Natural killer cell (primary cell): Measurements from ENCODE around the gene ZSWIM8. TPM values are rescaled to one million over a fixed set of nuclear protein-coding genes. Genes with fewer than 3 reads are reported as not detected.

Experiments used
- ATAC-seq, 3 donors: fragments of 150-1000 bp in 2 of 3; fragments of 200-7000 bp in 1 of 3; cut with Tn5 transposase; 1 replicate in 1 of 3; 2 replicates in 2 of 3; pipeline ENCODE4 v1.10.0; 2021; ENCODE audit warnings: mild to moderate bottlenecking in 2 of 3, moderate library complexity in 2 of 3
- DNase-seq, 2 donors: peaks; one replicate each; pipeline versions ENCODE4 v3.0.0 to v3.0.0-alpha.2; 2013 to 2021; ENCODE audit warnings: mixed read lengths in 1 of 2
- H3K27ac ChIP-seq: one replicate; pipeline ENCODE4 v1.5.1; 2013; ENCODE audit warnings: mild to moderate bottlenecking, low read length
- H3K27me3 ChIP-seq: one replicate; pipeline ENCODE4 v1.6.1; 2013; ENCODE audit warnings: low read length; ENCODE audit not compliant: control insufficient read depth, insufficient read depth
- H3K36me3 ChIP-seq: one replicate; pipeline ENCODE4 v1.6.1; 2013; ENCODE audit warnings: low read length; ENCODE audit not compliant: control insufficient read depth, insufficient read depth
- H3K4me1 ChIP-seq: one replicate; pipeline ENCODE4 v1.6.1; 2013; ENCODE audit warnings: low read length; ENCODE audit not compliant: control insufficient read depth, insufficient read depth
- H3K4me3 ChIP-seq: one replicate; pipeline ENCODE4 v1.5.1; 2013; ENCODE audit warnings: low read length
- H3K9me3 ChIP-seq: one replicate; pipeline ENCODE4 v1.6.1; 2013; ENCODE audit warnings: low read length; ENCODE audit not compliant: control insufficient read depth, insufficient read depth
- H3K27ac Mint-ChIP-seq, 2 donors: one replicate each; pipeline ENCODE4 v1.8.0; 2022; ENCODE audit warnings: mild to moderate bottlenecking in 2 of 2, mixed read lengths in 2 of 2, moderate library complexity in 1 of 2
- H3K27me3 Mint-ChIP-seq, 2 donors: one replicate each; pipeline ENCODE4 v1.8.0; 2022; ENCODE audit warnings: low read depth in 2 of 2, mixed read lengths in 2 of 2
- H3K36me3 Mint-ChIP-seq: one replicate; pipeline ENCODE4 v1.8.0; 2022; ENCODE audit warnings: mixed read lengths
- H3K4me1 Mint-ChIP-seq, 2 donors: one replicate each; pipeline ENCODE4 v1.8.0; 2022; ENCODE audit warnings: mixed read lengths in 2 of 2
- H3K4me3 Mint-ChIP-seq: one replicate; pipeline ENCODE4 v1.8.0; 2022; ENCODE audit warnings: mild to moderate bottlenecking, moderate library complexity, mixed read lengths
- H3K9me3 Mint-ChIP-seq, 2 donors: one replicate each; pipeline ENCODE4 v1.8.0; 2022; ENCODE audit warnings: mixed read lengths in 2 of 2
- CTCF ChIP-seq: fragments of 200-600 bp; IDR thresholded peaks from one replicate; pipeline ENCODE4 v1.8.0; 2022; ENCODE audit warnings: antibody characterized with exemption
- WGBS: methylation state at CpG from one replicate; pipeline ENCODE4 v1.1.7; 2013; ENCODE audit warnings: missing lambda C conversion rate; ENCODE audit not compliant: insufficient coverage; 5-methylcytosine and 5-hydroxymethylcytosine counted together
- intact Hi-C: fragments of 100-400 bp; cut with micrococcal nuclease; formaldehyde crosslinking; loops from one replicate; pipeline ENCODE4 v1.14.2; 2022
- total RNA-seq, 4 donors: library from RNA; stranded (reverse); fragments of 120-200 nt in 1 of 4; gene quantifications; one replicate each; pipeline versions ENCODE4 v1.2.3 to v1.2.4, GENCODE V29; 2013 to 2022

The ZSWIM8 gene
- total RNA-seq, 3 donors from 2014 or later (not counting 1 experiment from before 2014, with no cell fraction given), result 157 to 161 (median 159) TPM

DNA sequence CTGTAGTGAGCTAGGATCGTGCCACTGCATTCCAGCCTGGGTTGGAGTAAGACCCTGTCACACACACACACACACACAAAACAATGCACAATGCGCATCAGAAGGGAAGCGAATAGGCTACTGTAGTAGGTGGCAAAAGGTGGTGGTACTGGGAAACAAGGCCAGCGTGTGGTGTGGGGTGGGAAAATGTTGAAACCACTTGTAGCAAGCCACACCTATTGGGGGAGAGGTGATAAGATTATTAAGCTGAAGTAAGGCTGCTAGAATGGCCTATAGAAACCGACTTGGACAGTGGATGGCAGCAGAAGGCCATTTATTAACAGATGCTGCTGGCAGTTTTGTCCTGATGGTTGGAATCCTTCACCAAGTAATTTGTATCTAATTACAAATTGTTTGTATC lies 10.8 kb upstream of the ZSWIM8 start:
- H3K4me1 ChIP-seq, result peaks cover 37% of the 10 kb centered on the region
- no peaks in the 10 kb centered on the region for H3K9me3 ChIP-seq
- no peaks in the 10 kb centered on the region for H3K9me3 Mint-ChIP-seq
- DNase-seq (peak; percentile 65 to 69), ATAC-seq (peak; percentile 53 to 67 (median 65))
- H3K27ac ChIP-seq, result no peak overlapping the region
- H3K36me3 ChIP-seq, result peaks cover 61% of the 10 kb centered on the region
- H3K4me3 Mint-ChIP-seq, result peak overlapping the region; percentile 97
- 13% methylated on average over 3 of the region's 5 CpGs for WGBS
- H3K4me1 Mint-ChIP-seq, result peaks cover 48 to 55% of the 10 kb centered on the region in 2 donors
- peak overlapping the region; percentile 84 to 96 for H3K27ac Mint-ChIP-seq
- H3K4me3 ChIP-seq, result peak overlapping the region; percentile 67
- H3K27me3 Mint-ChIP-seq, result no peaks in the 10 kb centered on the region
- intact Hi-C loops, result loop anchor here (1.0 to 5.0 kb wide), 6 partner anchors 11 to 304 kb away; partner anchors contain the start of genes NDST2 and ZSWIM8
- TF ChIP-seq CTCF, result peak; percentile 28
- H3K36me3 Mint-ChIP-seq, result peaks cover 12% of the 10 kb centered on the region
- H3K27me3 ChIP-seq, result no peaks in the 10 kb centered on the region

DNA sequence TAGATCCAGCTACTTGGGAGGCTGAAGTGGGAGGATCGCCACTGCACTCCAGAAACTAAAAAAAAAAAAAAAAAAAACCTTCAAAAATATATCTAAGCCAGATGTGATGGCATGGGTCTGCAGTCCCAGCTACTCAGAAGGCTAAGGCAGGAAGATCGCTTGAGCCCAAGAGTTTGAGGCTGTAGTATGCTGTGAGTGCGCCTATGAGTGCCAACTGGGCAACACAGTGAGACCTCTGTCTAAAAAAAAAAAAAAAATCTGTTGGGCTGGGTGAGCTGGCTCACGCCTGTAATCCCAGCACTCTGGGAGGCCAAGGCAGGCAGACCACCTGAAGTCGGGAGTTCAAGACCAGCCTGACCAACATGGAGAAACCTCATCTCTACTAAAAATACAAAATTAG lies 6.4 kb upstream of the ZSWIM8 start:
- no peak for TF ChIP-seq CTCF
- no peaks in the 10 kb centered on the region for H3K9me3 Mint-ChIP-seq
- Histone ChIP-seq H3K4me1 (peaks cover 37% of the 10 kb centered on the region), H3K9me3 (no peaks in the 10 kb centered on the region), H3K27ac (no peak overlapping the region), H3K36me3 (peaks cover 42% of the 10 kb centered on the region), H3K4me3 (no peak overlapping the region), H3K27me3 (no peaks in the 10 kb centered on the region)
- peak overlapping the region in 1 of 2 donors; percentile 45 for H3K27ac Mint-ChIP-seq
- no peak for DNase-seq
- 89% methylated on average over 4 of the region's 5 CpGs for WGBS
- no peaks in the 10 kb centered on the region for H3K27me3 Mint-ChIP-seq
- peaks cover 62 to 63% of the 10 kb centered on the region in 2 donors for H3K4me1 Mint-ChIP-seq
- H3K4me3 Mint-ChIP-seq, result no peak overlapping the region
- ATAC-seq, result no peak
- no peaks in the 10 kb centered on the region for H3K36me3 Mint-ChIP-seq
- intact Hi-C loops, result no loop called here

DNA sequence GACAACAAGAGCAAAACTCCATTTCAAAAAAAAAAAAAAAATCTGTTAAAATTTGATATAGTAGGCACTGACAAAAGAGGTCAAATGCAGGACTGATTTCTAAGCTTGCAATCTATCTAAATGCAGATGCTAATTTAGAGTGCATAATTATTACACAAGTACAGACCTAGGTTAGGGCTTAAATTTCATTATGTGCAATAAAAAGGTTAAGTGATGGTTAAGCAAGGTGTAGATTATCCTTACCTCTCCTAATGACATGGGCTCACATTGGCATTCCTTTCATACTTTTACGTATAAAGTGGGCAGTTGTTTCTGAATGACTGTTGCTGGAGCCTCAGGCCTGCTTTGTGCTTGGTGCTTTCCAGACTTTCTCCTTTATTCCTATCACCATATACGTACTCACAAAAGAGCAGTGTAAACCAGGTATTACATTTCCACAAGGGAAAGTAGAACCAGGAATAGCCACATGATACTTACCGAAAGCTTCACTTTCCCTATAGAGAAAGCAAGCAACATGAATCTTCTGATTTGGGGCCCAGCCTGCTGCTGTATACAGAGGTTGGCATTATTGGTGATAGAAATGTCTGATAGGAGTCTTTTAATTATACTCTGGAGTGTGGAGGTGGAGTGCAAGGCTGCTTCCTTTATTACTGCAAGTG lies 5.7 kb upstream of the ZSWIM8 start:
- Histone ChIP-seq H3K4me1 (peaks cover 37% of the 10 kb centered on the region), H3K27me3 (no peaks in the 10 kb centered on the region), H3K4me3 (no peak overlapping the region), H3K9me3 (no peaks in the 10 kb centered on the region), H3K27ac (no peak overlapping the region), H3K36me3 (peaks cover 40% of the 10 kb centered on the region)
- Mint-ChIP-seq H3K4me3 (peak overlapping the region; percentile 71), H3K27ac (peak overlapping the region; percentile 96), H3K36me3 (no peaks in the 10 kb centered on the region), H3K4me1 (peaks cover 56 to 57% of the 10 kb centered on the region in 2 donors), H3K27me3 (no peaks in the 10 kb centered on the region), H3K9me3 (no peaks in the 10 kb centered on the region)
- intact Hi-C loops, result no loop called here
- no peak for ATAC-seq
- WGBS, result 83% methylated on average over 3 of the region's 3 CpGs
- no peak for TF ChIP-seq CTCF
- no peak for DNase-seq

DNA sequence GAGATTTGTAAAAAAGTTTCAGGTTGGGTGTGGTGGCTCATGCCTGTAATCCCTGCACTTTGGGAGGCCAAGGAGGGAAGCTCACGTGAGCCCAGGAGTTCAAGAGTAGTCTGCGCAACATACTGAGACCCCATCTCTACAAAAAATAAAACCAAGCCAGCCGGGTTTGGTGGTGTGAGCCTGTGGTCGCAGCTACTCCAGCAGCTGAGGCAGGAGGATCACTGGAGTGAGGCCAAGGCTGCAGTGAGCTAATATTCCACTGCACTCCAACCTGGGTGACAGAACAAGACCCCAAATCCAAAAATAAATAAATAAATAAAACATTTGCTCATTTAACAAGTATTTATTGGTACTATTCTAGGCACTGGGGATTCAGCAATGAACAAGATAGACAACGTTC lies 5.1 kb upstream of the ZSWIM8 start:
- intact Hi-C loops, result no loop called here
- H3K4me3 Mint-ChIP-seq, result peak overlapping the region; percentile 100
- H3K4me1 Mint-ChIP-seq, result peaks cover 54 to 56% of the 10 kb centered on the region in 2 donors
- H3K36me3 Mint-ChIP-seq, result no peaks in the 10 kb centered on the region
- peaks cover 37% of the 10 kb centered on the region for H3K36me3 ChIP-seq
- ATAC-seq, result no peak
- H3K27me3 ChIP-seq, result no peaks in the 10 kb centered on the region
- H3K9me3 ChIP-seq, result no peaks in the 10 kb centered on the region
- no peaks in the 10 kb centered on the region for H3K9me3 Mint-ChIP-seq
- WGBS, result 65% methylated on average over 4 of the region's 5 CpGs
- peaks cover 35% of the 10 kb centered on the region for H3K4me1 ChIP-seq
- no peak for TF ChIP-seq CTCF
- no peak overlapping the region for H3K4me3 ChIP-seq
- H3K27me3 Mint-ChIP-seq, result no peaks in the 10 kb centered on the region
- H3K27ac Mint-ChIP-seq, result peak overlapping the region; percentile 96
- DNase-seq, result no peak
- H3K27ac ChIP-seq, result no peak overlapping the region
